22Rv1 (cell line): ENCODE results near the gene DNAJB14.

Experiments used
- ZFX ChIP-seq: fragments of 450-650 bp; IDR thresholded peaks from 2 replicates; pipeline ENCODE4 v1.6.1; 2017; ENCODE audit warnings: antibody characterized with exemption, borderline replicate concordance
- TF ChIP-seq, protein P1 (sequence below): fragments of 450-650 bp; IDR thresholded peaks from 2 replicates; pipeline ENCODE4 v1.5.1; 2017; ENCODE audit warnings: mild to moderate bottlenecking

- TF ChIP-seq, protein P1, sequence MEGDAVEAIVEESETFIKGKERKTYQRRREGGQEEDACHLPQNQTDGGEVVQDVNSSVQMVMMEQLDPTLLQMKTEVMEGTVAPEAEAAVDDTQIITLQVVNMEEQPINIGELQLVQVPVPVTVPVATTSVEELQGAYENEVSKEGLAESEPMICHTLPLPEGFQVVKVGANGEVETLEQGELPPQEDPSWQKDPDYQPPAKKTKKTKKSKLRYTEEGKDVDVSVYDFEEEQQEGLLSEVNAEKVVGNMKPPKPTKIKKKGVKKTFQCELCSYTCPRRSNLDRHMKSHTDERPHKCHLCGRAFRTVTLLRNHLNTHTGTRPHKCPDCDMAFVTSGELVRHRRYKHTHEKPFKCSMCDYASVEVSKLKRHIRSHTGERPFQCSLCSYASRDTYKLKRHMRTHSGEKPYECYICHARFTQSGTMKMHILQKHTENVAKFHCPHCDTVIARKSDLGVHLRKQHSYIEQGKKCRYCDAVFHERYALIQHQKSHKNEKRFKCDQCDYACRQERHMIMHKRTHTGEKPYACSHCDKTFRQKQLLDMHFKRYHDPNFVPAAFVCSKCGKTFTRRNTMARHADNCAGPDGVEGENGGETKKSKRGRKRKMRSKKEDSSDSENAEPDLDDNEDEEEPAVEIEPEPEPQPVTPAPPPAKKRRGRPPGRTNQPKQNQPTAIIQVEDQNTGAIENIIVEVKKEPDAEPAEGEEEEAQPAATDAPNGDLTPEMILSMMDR: no peak
- TF ChIP-seq ZFX: no peak
These were observed 92.4 kb downstream of the DNAJB14 start for GRCh38 chr4:99853999-99854398.
